ENCODE measurements around the gene NAA25. TPM values are rescaled to one million over a fixed set of nuclear protein-coding genes. Genes with fewer than 3 reads are reported as not detected.
A peak's percentile ranks its signal among the peaks of the same experiment; 100 is the strongest.

NAA25 gene
- total and polyA plus RNA-seq, 9 of the 15 experiments (the other 6 are each of a cell fraction or from before 2014, with no cell fraction given), result 26.6 to 59.6 (median 48.9) TPM

- no peak overlapping the region; a peak in 1 of 4 replicates for H3K9ac ChIP-seq (ENCODE audit: insufficient read depth in 1 of 2, low read depth in 2 of 2, low read length in 2 of 2)
- CTCF ChIA-PET (ENCODE audit: low intra/inter-chr PET ratio), result no interaction called here
- H3K4me3 ChIP-seq, result no peak overlapping the region
- DNase-seq (ENCODE audit: extremely low read depth in 1 of 4, low spot score in 3 of 4) (no peak), FAIRE-seq (no peak), ATAC-seq (no peak)
- peaks cover 66% of the 10 kb centered on the region for H3K36me3 ChIP-seq (ENCODE audit: control insufficient read depth, insufficient read depth, low read length)
- BruUV-seq (replicated peaks), result no TSS peak
- no peak overlapping the region for H2AFZ ChIP-seq (ENCODE audit: low read depth, low read length)
- intact Hi-C loops (cut with micrococcal nuclease) (no loop called here), in situ Hi-C loops (cut with MboI) (no loop called here)
- H3K27me3 ChIP-seq (ENCODE audit: control insufficient read depth in 2 of 2, insufficient read depth in 2 of 2, low read length in 2 of 2), result no peaks in the 10 kb centered on the region
- no peak overlapping the region for H3K4me2 ChIP-seq (ENCODE audit: insufficient read depth, low read length)
- WGBS (ENCODE audit: insufficient coverage, low coverage, missing lambda C conversion rate), result 94% methylated on average over 3 of the region's 3 CpGs
- H3K4me1 ChIP-seq (replicated peaks in 1 of 2; ENCODE audit: control insufficient read depth in 2 of 2, insufficient read depth in 2 of 2, low read length in 2 of 2), result peaks cover 5 to 15% of the 10 kb centered on the region in 2 experiments
- peaks cover 36% of the 10 kb centered on the region for H3K79me2 ChIP-seq (ENCODE audit: control insufficient read depth, insufficient read depth, low read length)
- no peaks in the 10 kb centered on the region for H3K9me1 ChIP-seq (ENCODE audit: control insufficient read depth, insufficient read depth, low read length)
- H4K20me1 ChIP-seq (replicated peaks; ENCODE audit: control insufficient read depth, insufficient read depth, low read length), result no peaks in the 10 kb centered on the region
- POLR2A ChIA-PET, result no interaction called here
- no peak overlapping the region for H3K27ac ChIP-seq (ENCODE audit: extremely low read depth, low read depth, low read length)
- no peaks in the 10 kb centered on the region for H3K9me3 ChIP-seq (replicated peaks; ENCODE audit: control insufficient read depth, insufficient read depth, low read depth, low read length)
- TF ChIP-seq CEBPG (CRISPR knock-in tag; IDR thresholded peaks at IDR 0.05) (0 out of 2 replicates have a peak, but pooled peaks have one; percentile 8), CEBPG (tag; conservative IDR thresholded peaks at IDR 0.05 in 1 of 2, IDR thresholded peaks at IDR 0.05 in 1 of 2) (peak; percentile 38 to 90; a peak in 2 of 4 replicates), IRF9 (tag; IDR thresholded peaks at IDR 0.05) (0 out of 2 replicates have a peak, but pooled peaks have one; percentile 24), ZMIZ1 (IDR thresholded peaks at IDR 0.05; ENCODE audit: low read depth in 2 of 2, low read length in 2 of 2) (no peak), IFI16 (CRISPR knock-in tag; IDR thresholded peaks at IDR 0.05) (no peak), CHD7 (IDR thresholded peaks at IDR 0.05; ENCODE audit: low read depth, low read length) (no peak)
Observed at GRCh38 chr12:112134731-112135130, 26.1 kb upstream of the NAA25 start.
